Measurements from ENCODE around the gene NPPB. TPM values are rescaled to one million over a fixed set of nuclear protein-coding genes. Genes with fewer than 3 reads are reported as not detected.

Gene NPPB
- total and polyA plus RNA-seq, 2 of the 8 experiments (the other 6 are each of a cell fraction or from before 2014, with no cell fraction given): 0.36 to 0.91 TPM

DNA sequence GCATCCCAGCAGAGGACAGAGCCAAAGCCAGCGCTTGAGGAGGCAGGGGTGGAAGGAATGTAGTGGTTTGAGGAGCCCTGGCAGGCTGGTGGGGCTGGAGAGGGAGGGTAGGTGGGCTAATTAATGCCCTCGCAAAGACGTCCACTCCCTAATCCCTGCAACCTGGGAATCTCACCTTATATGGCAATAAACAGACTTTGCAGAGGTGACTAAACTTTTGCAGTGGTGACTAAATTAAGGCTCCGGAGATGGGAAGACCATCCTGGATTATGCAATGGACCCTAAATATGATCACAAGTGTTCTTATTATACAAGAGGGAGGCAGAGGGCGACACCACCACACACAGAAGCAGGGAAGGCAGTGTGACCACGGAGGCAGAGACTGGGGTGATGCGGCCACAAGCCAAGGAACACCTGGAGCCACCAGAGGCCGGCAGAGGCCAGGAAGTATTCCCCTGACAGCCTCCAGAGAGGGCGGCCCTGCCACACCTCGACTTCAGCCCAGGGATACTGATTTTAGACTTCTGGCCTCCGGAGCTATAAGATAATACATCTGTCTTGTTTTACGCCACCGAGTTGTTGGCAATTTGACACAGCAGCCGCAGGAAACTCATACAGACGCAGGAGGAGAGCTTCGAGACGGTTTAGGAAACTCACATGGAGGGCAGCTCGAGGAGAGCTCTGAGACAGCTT, 23.1 kb upstream of the NPPB start:
- Histone ChIP-seq H3K18ac (ENCODE audit: extremely low read depth, low read length) (no peak overlapping the region), H2BK12ac (ENCODE audit: low read depth, low read length) (no peak overlapping the region), H3K23ac (ENCODE audit: insufficient read length) (no peak overlapping the region), H2AFZ (ENCODE audit: low read length) (no peak overlapping the region), H4K5ac (ENCODE audit: insufficient read length, low read depth, low read length) (no peak overlapping the region), H3K36me3 (ENCODE audit: control insufficient read depth in 2 of 4, insufficient read depth in 4 of 4, low read length in 3 of 4) (no peaks in the 10 kb centered on the region), H3K4me3 (ENCODE audit: extremely low read depth in 1 of 4, insufficient read depth in 2 of 4, low read depth in 3 of 4, low read length in 4 of 4) (no peak overlapping the region), H3K4me1 (replicated peaks in 1 of 4; ENCODE audit: control insufficient read depth in 3 of 4, insufficient read depth in 4 of 4, low read length in 3 of 4) (peaks cover 0 to 10% (median 7%) of the 10 kb centered on the region in 4 experiments; a peak in 6 of 7 replicates), H4K91ac (replicated peaks; ENCODE audit: insufficient read length, low read length) (no peak overlapping the region), H3K27me3 (replicated peaks in 1 of 4; ENCODE audit: control insufficient read depth in 3 of 4, extremely low read depth in 1 of 4, insufficient read depth in 3 of 4, low read length in 3 of 4) (no peaks in the 10 kb centered on the region), H2BK20ac (ENCODE audit: low read length) (no peak overlapping the region), H3K79me2 (ENCODE audit: control insufficient read depth in 1 of 2, insufficient read depth in 2 of 2, low read length in 2 of 2) (no peaks in the 10 kb centered on the region), H4K8ac (ENCODE audit: extremely low read depth, insufficient read depth, low read length) (peak overlapping the region; percentile 38; the same call in 1 of the 2 replicates), H3K9me3 (ENCODE audit: insufficient read depth in 2 of 2, low read depth in 1 of 2, low read length in 1 of 2) (peaks cover 0 to 2% of the 10 kb centered on the region in 2 experiments; a peak in 2 of 4 replicates), H3K4me2 (ENCODE audit: insufficient read depth in 1 of 2, low read depth in 2 of 2, low read length in 2 of 2) (no peak overlapping the region), H3K23me2 (ENCODE audit: low read depth, low read length) (no peaks in the 10 kb centered on the region), H2BK120ac (replicated peaks; ENCODE audit: low read depth, low read length) (no peak overlapping the region), H2BK15ac (ENCODE audit: low read length) (no peak overlapping the region), H2BK5ac (ENCODE audit: low read depth, low read length) (peak overlapping the region; percentile 26; the same call in 1 of the 2 replicates), H3K4ac (replicated peaks; ENCODE audit: insufficient read length, low read depth, low read length) (no peak overlapping the region), H3K14ac (ENCODE audit: insufficient read length) (no peak overlapping the region), H4K20me1 (replicated peaks in 1 of 2; ENCODE audit: control insufficient read depth in 1 of 2, insufficient read depth in 2 of 2, low read length in 2 of 2) (no peaks in the 10 kb centered on the region), H3K27ac (ENCODE audit: low read depth, low read length) (no peak overlapping the region), H3K9ac (replicated peaks in 1 of 4; ENCODE audit: extremely low read depth in 1 of 4, low read depth in 3 of 4, low read length in 3 of 4) (no peak overlapping the region), H3K79me1 (ENCODE audit: low read depth, low read length) (no peaks in the 10 kb centered on the region), H2AK5ac (ENCODE audit: low read depth, low read length) (no peak overlapping the region), H3K56ac (replicated peaks; ENCODE audit: insufficient read length, low read depth, low read length) (no peak overlapping the region)
- DNase-seq (ENCODE audit: low read depth in 1 of 2, low spot score in 2 of 2): no peak
- ChIA-PET POLR2A (ENCODE audit: partially characterized antibody) (interaction anchor here (0.8 to 9.5 kb wide), 5 partner anchors 11 to 229 kb away, joined by 3 to 109 read pairs (median 4); partner anchors contain the start of gene NPPA), CTCF (ENCODE audit: partially characterized antibody) (interaction anchor here (0.5 to 6.2 kb wide), 16 partner anchors 9 to 72 kb away, joined by 3 to 46 read pairs (median 5); no protein-coding TSS in a partner anchor)
- FAIRE-seq: no peak
- WGBS, 2 experiments (ENCODE audit: extremely low coverage in 1 of 2, insufficient coverage in 1 of 2, insufficient read length in 1 of 2, insufficient replicate concordance in 2 of 2, low coverage in 1 of 2, low lambda C conversion rate in 2 of 2, missing lambda C conversion rate in 1 of 2): 86% methylated on average over 18 of the region's 18 CpGs; no CpG with 5 or more reads in 1 of the 2 experiments
- TF ChIP-seq PHF8 (conservative IDR thresholded peaks at IDR 0.05; ENCODE audit: low read depth, low read length): no peak
- no peak for TF ChIP-seq TAF1 (IDR thresholded peaks at IDR 0.05; ENCODE audit: low read depth, low read length)
- no peak for TF ChIP-seq EP300 (IDR thresholded peaks at IDR 0.05; ENCODE audit: borderline replicate concordance in 1 of 2, low read depth in 2 of 2, low read length in 2 of 2)
- TF ChIP-seq TAF7 (optimal IDR thresholded peaks at IDR 0.05; ENCODE audit: borderline replicate concordance, low read depth, low read length): no peak
- no peak for TF ChIP-seq CREB1 (IDR thresholded peaks at IDR 0.05)
- TF ChIP-seq EGR1 (IDR thresholded peaks at IDR 0.05; ENCODE audit: borderline replicate concordance, low read depth, low read length): no peak
- no peak for TF ChIP-seq SIX5 (IDR thresholded peaks at IDR 0.05; ENCODE audit: low read depth, low read length)
- no peak for TF ChIP-seq SP1 (IDR thresholded peaks at IDR 0.05; ENCODE audit: low read depth, low read length)
- TF ChIP-seq NANOG (IDR thresholded peaks at IDR 0.05; ENCODE audit: insufficient read depth, low read depth, low read length, poor library complexity, severe bottlenecking): no peak
- TF ChIP-seq NRF1 (IDR thresholded peaks at IDR 0.05; ENCODE audit: low read depth, low read length): no peak
- no peak for TF ChIP-seq SIN3A (conservative IDR thresholded peaks at IDR 0.05 in 1 of 2, IDR thresholded peaks at IDR 0.05 in 1 of 2; ENCODE audit: low read depth in 1 of 2, low read length in 2 of 2)
- peak; percentile 55; the same call in 1 of the 2 replicates for TF ChIP-seq SRF (IDR thresholded peaks at IDR 0.05; ENCODE audit: low read depth, low read length)
- TF ChIP-seq SUZ12 (IDR thresholded peaks at IDR 0.05; ENCODE audit: low read length): no peak

All from H1 (cell line).